Gastrocnemius medialis (tissue), 4 donors: Measurements from ENCODE around the gene ZNF777.

ENCODE experiments used
- CTCF ChIP-seq, 5 experiments: fragments of 450-650 bp in 3 of 5; fragments of 200-600 bp in 2 of 5; sonication (generic) in 2 of 5; IDR thresholded peaks in 4 of 5; conservative IDR thresholded peaks in 1 of 5; 1 replicate in 4 of 5; 2 replicates in 1 of 5; pipeline ENCODE4 v1.5.1; 2016 to 2019; ENCODE audit warnings: antibody characterized with exemption in 5 of 5, mild to moderate bottlenecking in 3 of 5, moderate library complexity in 3 of 5
- POLR2A ChIP-seq, 2 donors: fragments of 450-650 bp; IDR thresholded peaks; one replicate each; pipeline ENCODE4 v1.6.1; 2017; ENCODE audit warnings: antibody characterized with exemption in 2 of 2, mild to moderate bottlenecking in 2 of 2, moderate library complexity in 2 of 2

- TF ChIP-seq CTCF (IDR thresholded peaks at IDR 0.05 in 4 of 5, conservative IDR thresholded peaks at IDR 0.05 in 1 of 5) = no peak
- TF ChIP-seq POLR2A (IDR thresholded peaks at IDR 0.05) = no peak
Observed at GRCh38 chr7:149510248-149510647, 49.4 kb upstream of the ZNF777 start.
